ENCODE data around the gene FRS2. TPM values are rescaled to one million over a fixed set of nuclear protein-coding genes. Genes with fewer than 3 reads are reported as not detected.

Gene FRS2
- total RNA-seq, 1 experiment from 2014 or later = 23.3 TPM

GRCh38 chr12:69545081-69545480, 74.9 kb downstream of the FRS2 start:
- Histone ChIP-seq H3K4me3 (no peak overlapping the region), H3K27ac (no peak overlapping the region), H3K79me2 (ENCODE audit: low read depth) (no peaks in the 10 kb centered on the region), H3F3A (ENCODE audit: insufficient read depth, low read depth) (0 out of 2 replicates have a peak, but pooled peaks cover 4% of the 10 kb centered on the region), H2AFZ (no peak overlapping the region), H3K36me3 (ENCODE audit: low read depth) (no peaks in the 10 kb centered on the region), H3K4me2 (no peak overlapping the region), H3K9me3 (ENCODE audit: insufficient read depth, low read depth) (no peaks in the 10 kb centered on the region), H3K9me2 (ENCODE audit: insufficient read depth) (no peaks in the 10 kb centered on the region), H4K20me1 (ENCODE audit: insufficient read depth) (no peaks in the 10 kb centered on the region; the same call in 1 of the 2 replicates), H3K4me1 (replicated peaks; ENCODE audit: insufficient read depth) (no peaks in the 10 kb centered on the region), H3K27me3 (ENCODE audit: insufficient read depth, low read depth) (no peaks in the 10 kb centered on the region)
- no peak for DNase-seq
- POLR2A ChIA-PET (ENCODE audit: unreplicated experiment) = no interaction called here
- intact Hi-C loops (cut with micrococcal nuclease; ENCODE audit: unreplicated experiment) = no loop called here
- CTCF ChIA-PET = no interaction called here
- no TSS peak for BruUV-seq (replicated peaks)
- no peak for TF ChIP-seq CTCF (conservative IDR thresholded peaks at IDR 0.05)
- no peak for TF ChIP-seq EZH2 (IDR thresholded peaks at IDR 0.05; ENCODE audit: low read depth)

- H2AFZ ChIP-seq = no peak overlapping the region
- H3K9me2 ChIP-seq (ENCODE audit: insufficient read depth) = no peaks in the 10 kb centered on the region
- no peaks in the 10 kb centered on the region for H3F3A ChIP-seq (ENCODE audit: insufficient read depth, low read depth)
- no peak overlapping the region for H3K4me2 ChIP-seq
- H3K9me3 ChIP-seq (ENCODE audit: insufficient read depth, low read depth) = no peaks in the 10 kb centered on the region
- H3K79me2 ChIP-seq (ENCODE audit: low read depth) = no peaks in the 10 kb centered on the region
- ChIA-PET POLR2A (ENCODE audit: unreplicated experiment) (no interaction called here), CTCF (no interaction called here)
- no peak overlapping the region for H3K4me3 ChIP-seq
- H4K20me1 ChIP-seq (ENCODE audit: insufficient read depth) = no peaks in the 10 kb centered on the region; the same call in 1 of the 2 replicates
- BruUV-seq (replicated peaks) = no TSS peak
- TF ChIP-seq EZH2 (IDR thresholded peaks at IDR 0.05; ENCODE audit: low read depth) (no peak), CTCF (conservative IDR thresholded peaks at IDR 0.05) (no peak)
- no peaks in the 10 kb centered on the region for H3K4me1 ChIP-seq (replicated peaks; ENCODE audit: insufficient read depth)
- DNase-seq = no peak
- intact Hi-C loops (cut with micrococcal nuclease; ENCODE audit: unreplicated experiment) = no loop called here
- H3K27me3 ChIP-seq (ENCODE audit: insufficient read depth, low read depth) = no peaks in the 10 kb centered on the region
- H3K36me3 ChIP-seq (ENCODE audit: low read depth) = no peaks in the 10 kb centered on the region
- no peak overlapping the region for H3K27ac ChIP-seq
These were observed 76.7 kb downstream of the FRS2 start for GRCh38 chr12:69546693-69547438.

GRCh38 chr12:69548687-69549086, 78.5 kb downstream of the FRS2 start:
- Histone ChIP-seq H3K36me3 (ENCODE audit: low read depth) (no peaks in the 10 kb centered on the region), H3K27me3 (ENCODE audit: insufficient read depth, low read depth) (no peaks in the 10 kb centered on the region), H3K27ac (no peak overlapping the region), H3K79me2 (ENCODE audit: low read depth) (no peaks in the 10 kb centered on the region), H3K4me1 (replicated peaks; ENCODE audit: insufficient read depth) (0 out of 2 replicates have a peak, but pooled peaks cover 3% of the 10 kb centered on the region), H3K4me2 (no peak overlapping the region), H3K9me2 (ENCODE audit: insufficient read depth) (no peaks in the 10 kb centered on the region), H3F3A (ENCODE audit: insufficient read depth, low read depth) (peaks cover 3% of the 10 kb centered on the region; the same call in 1 of the 2 replicates), H3K9me3 (ENCODE audit: insufficient read depth, low read depth) (no peaks in the 10 kb centered on the region), H2AFZ (no peak overlapping the region), H4K20me1 (ENCODE audit: insufficient read depth) (no peaks in the 10 kb centered on the region; the same call in 1 of the 2 replicates), H3K4me3 (no peak overlapping the region)
- no peak for DNase-seq
- TF ChIP-seq CTCF (conservative IDR thresholded peaks at IDR 0.05) (no peak), EZH2 (IDR thresholded peaks at IDR 0.05; ENCODE audit: low read depth) (no peak)
- POLR2A ChIA-PET (ENCODE audit: unreplicated experiment) = no interaction called here
- no TSS peak for BruUV-seq (replicated peaks)
- intact Hi-C loops (cut with micrococcal nuclease; ENCODE audit: unreplicated experiment) = no loop called here
- CTCF ChIA-PET = no interaction called here

Measured in PC-9 (cell line).